Lung microvascular endothelial cell (primary cell): ENCODE measurements around the gene SEMA4C. TPM values are rescaled to one million over a fixed set of nuclear protein-coding genes. Genes with fewer than 3 reads are reported as not detected.

ENCODE experiments used
- DNase-seq, 2 donors: peaks; one replicate each; pipeline versions ENCODE4 v3.0.0 to v3.0.0-alpha.2; 2010; ENCODE audit warnings: low read depth in 2 of 2
- total RNA-seq: library from RNA; depleted of rRNA; stranded (reverse); fragments of >200 nt; gene quantifications from 2 replicates; pipeline ENCODE4 v1.2.1, GENCODE V29; 2014

The SEMA4C gene
- total RNA-seq, 1 donor from 2014 or later = 20.8 TPM

DNA sequence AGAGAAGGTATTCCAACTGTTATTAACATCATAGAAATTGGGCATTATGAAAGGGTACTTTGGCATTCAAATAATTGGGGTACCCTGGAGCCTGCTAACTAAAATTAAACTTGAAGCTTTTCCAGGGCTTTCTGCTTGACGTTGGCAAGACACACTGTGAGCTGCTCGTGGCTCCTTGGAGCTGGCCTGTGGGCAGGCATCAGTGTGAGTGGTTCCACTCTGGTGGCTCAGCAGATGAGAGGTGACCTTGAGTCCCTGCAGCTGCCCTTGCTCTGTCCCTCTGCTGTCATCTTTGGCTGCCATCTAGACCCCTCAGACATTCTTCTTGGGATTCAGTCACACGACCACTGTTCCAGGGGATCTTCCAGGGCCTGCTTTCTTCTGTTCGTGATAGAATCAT is 47.1 kb downstream of the SEMA4C start:
- no peak for DNase-seq

DNA sequence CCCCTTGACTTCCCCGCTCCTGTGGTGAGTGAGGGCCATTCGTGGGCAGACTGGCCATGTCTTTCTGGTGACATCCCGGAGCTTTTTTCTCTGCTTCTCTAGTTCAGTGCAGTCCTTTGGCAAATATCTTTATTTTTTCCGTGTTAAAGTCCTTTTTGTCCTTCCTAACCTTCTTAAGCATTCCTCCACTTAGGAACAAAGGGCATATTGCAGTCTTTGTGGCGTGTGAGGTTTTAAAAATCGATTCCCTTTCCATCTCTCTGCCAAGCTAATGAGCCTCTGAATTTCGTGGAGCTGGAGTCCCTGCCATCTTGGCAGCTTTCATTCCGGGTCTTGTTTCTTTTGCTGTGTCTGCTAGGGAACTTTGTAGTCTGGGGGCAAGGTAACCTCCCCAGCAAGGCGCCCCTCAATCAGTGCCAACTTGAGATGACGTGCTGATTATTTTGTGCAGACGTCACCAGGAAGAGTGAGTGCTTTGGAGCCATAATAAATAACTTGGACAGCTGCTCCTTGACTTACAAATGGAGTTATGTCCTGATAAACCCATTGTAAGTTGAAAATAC is 48.7 kb downstream of the SEMA4C start:
- no peak for DNase-seq

DNA sequence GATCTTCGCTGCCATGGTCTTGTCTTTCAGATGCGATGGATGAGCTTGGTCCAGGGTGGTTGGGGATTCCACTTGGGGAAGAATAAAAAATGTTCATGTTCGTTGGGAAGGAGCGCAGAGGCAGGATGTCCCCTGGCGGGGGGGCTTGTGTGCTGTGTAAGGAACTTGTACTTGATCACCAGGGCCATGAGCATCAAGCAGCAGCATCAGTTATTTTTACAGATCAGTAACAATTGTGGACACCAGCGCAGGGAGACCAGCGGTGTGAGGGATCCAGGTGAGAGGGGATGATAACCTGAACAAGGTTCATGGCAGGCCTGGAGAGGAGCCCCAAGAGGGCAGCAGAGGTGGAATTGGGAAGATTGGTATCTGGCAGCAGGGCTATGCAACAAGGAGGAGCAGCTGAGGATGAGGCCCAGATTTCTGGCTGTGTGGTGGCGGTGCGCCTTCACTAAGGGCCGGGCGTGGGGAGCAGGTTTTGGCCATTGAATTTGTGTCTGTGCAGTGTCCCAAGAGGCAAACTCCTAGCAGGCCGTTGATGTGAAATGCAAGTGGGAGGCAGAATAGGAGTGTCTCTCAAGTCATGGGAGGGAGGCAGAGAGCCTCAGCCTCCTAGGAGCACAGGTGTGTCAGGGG is 49.9 kb downstream of the SEMA4C start:
- no peak for DNase-seq

DNA sequence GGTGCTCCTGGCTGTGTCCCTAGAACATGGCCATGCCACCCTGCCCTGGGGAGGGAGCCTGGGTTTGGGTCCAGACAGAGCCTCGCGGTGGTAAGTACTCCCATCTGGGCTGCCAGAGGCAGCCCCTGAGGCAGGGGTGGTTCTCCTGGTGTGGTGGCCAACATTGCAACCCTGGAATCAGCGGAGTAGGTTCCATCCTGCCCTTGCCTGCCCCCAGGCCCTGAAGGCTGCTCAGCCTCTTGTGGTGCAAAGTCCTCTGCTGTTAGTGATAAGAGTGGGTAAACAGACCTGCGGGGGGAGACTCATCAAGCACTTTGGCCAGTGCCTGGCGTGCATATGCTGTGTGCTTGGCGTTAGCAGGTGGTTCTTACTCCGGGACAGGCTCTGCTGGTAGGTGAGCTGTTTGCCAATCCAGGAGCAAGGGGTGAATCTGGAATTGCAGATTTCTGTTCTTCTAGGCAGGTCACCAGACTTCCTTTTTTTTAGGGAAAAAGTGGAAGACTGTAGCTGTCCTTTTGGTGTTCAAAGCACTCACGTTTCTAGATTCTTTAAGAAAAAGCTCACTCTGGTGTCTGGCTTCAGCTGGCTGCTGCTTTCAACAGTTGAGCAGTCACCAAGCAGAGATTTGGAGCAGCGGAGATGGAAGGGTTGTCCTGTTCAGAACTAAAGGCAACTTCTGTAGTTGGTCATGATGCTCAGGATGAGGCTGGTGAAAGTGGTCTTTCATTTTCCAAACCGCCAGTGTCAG is 50.6 kb downstream of the SEMA4C start:
- DNase-seq = no peak

DNA sequence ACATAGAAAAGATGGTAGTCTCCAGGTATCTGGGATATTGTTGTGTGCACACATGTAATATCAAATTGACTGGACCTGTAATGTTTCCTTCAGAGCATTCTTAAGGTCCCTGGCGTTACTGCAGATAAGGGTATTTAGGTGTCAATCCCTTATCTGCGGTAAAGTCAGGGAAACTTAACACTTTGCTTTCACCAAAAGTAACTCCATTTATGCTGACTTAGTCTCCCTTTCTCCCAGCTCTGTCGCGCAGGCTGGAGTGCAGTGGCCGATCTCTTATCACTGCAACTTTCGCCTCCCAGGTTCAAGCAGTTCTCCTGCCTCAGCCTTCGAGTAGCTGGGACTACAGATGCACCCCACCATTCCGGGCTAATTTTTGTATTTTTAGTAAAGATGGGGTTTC is 52.0 kb downstream of the SEMA4C start:
- no peak for DNase-seq

DNA sequence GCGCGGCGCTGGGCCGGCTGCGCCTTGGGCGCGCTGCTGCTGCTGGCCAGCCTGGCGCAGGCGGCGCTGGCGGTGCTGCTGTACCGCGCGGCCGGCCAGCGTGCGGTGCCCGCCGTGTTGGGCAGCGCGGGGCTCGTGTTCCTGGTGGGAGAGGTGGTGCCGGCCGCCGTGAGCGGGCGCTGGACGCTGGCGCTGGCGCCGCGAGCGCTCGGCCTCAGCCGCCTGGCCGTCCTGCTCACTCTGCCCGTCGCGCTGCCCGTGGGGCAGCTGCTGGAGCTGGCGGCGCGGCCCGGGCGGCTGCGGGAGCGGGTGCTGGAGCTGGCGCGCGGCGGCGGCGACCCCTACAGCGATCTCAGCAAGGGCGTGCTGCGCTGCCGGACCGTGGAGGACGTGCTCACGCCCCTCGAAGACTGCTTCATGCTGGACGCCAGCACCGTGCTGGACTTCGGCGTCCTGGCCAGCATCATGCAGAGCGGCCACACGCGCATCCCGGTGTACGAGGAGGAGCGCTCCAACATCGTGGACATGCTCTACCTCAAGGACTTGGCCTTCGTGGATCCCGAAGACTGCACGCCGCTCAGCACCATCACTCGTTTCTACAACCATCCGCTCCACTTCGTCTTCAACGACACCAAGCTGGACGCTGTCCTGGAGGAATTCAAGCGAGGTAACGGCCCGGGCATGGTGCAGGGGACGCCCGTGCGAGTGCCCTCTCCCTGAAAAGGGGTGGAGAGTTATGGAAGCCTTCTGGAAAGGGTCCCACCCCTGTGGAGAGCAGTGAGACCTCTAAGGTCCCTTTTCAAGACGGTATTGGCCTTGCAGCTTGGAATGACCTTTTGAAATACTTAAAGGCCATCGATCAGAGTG is 52.8 kb downstream of the SEMA4C start:
- DNase-seq = peak; percentile 45 to 56

DNA sequence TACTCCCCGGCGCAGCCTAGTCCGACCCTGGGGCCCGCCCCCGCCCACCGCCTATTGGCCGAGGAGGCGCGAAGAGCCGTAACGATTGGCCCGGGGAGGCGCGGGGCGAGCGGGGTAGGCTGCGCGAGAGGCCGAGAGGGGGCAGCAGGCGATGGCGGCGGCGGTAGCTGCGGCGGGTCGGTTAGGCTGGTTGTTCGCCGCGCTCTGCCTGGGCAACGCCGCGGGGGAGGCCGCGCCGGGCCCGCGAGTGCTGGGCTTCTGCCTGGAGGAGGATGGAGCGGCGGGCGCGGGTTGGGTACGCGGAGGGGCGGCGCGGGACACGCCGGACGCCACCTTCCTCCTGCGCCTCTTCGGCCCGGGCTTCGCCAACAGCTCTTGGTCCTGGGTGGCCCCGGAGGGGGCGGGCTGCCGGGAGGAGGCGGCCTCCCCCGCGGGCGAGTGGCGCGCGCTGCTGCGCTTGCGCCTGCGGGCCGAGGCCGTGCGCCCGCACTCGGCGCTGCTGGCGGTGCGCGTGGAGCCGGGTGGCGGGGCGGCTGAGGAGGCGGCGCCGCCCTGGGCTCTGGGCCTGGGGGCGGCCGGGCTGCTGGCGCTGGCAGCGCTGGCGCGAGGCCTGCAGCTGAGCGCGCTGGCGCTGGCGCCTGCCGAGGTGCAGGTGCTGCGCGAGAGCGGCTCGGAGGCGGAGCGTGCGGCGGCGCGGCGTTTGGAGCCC is 53.6 kb downstream of the SEMA4C start, which contains the start of gene CNNM3:
TSS of gene CNNM3 (plus strand) at position 142 of the 709 bp plus-strand sequence. CDS start at position 152, 10 bp downstream.
- peak; percentile 95 to 96 for DNase-seq

DNA sequence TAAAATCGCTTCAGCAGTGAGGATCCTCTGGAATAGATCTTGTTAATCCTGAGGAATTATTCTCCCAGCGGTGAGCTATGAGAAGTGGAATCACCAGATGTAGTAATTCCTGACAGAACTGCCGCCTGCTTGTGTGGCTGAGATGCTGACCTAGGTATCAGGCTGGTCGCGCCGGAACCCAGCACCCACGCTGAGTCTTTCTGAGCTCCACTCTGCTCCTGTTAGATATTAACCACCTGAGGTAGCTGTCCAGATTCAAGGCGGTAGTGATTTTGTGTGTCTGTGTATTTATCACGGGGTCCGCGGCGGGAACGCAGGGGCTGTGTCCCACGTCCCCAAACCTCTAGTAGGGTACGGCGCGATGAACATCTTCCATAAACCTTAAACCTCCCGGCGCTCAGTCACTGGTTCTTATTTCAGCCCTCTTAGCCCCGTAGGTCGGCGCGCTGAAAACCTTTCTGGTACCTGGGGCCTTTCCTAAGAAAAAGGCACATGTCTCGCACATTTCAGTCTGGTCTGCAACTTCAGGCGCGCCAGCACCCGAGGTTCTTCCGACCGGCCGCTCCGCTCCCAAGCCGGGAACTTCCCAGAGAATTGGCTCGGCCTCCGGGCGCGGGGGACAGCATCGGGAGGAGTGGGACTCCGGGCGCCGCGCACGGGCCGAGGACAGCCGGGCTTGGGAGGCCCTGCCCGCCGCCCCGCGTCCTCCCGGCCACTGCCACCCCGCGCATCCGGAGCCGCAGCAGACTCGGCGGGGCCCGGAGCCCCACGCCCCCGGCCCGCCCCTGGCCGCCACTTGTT is 54.4 kb downstream of the SEMA4C start:
- no peak for DNase-seq

DNA sequence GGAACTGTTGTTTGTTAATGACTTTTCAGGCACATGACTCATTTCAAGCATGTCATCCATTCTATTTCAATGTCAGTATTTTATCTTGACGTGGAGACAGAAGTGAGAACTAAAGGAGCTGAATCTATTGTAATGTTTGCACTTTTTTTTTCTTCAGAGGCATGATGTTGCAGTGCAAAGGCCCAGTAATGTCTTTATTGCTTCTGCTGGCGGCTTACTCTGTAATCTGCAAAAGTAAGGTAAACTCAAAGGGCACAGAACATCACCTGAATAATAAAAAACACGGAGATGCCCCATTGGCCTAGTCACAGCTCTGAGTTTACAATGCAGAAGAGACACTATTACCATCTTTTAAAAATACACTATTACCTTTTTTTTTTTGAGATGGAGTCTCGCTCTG is 56.2 kb downstream of the SEMA4C start:
- no peak for DNase-seq

DNA sequence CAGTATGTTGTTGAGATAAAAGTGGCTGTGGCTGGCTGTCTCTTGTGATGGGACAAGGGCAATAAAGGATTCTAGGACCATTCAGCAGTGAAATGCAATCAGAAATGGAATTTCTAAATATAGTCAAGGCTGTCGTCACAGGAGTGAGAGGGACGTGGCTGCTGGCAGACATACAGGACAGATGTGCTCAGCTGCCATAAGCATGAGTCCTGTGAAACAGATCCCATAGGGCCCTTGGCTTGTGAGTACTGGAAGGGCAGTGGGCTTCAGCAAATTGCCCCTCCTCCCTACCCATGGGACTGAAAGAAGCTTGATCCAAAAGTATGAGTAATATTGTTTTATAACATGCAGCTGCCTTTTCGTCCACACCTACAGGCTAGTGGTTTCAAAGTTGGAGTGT is 58.0 kb downstream of the SEMA4C start:
- DNase-seq = no peak

DNA sequence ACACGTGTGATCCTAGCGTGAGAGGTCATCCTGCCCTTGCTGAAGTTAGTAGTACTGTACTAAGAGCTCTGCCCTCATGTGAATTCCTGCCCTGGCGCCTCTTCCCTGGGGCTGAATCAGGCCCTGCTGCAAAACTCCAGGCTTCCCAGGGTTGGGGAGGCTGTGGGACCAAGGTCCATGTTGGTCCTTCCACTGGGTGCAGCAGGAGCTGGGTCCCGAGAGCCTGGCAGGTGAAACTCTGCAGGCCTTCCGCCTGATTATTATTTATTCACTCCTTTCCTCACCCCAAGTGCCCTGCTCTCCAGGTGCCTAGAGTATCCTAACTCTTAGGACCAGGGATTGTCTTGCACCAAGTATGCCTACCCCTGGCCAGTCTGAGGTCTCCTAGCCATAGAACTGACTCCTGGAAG is 59.1 kb downstream of the SEMA4C start:
- DNase-seq = no peak

DNA sequence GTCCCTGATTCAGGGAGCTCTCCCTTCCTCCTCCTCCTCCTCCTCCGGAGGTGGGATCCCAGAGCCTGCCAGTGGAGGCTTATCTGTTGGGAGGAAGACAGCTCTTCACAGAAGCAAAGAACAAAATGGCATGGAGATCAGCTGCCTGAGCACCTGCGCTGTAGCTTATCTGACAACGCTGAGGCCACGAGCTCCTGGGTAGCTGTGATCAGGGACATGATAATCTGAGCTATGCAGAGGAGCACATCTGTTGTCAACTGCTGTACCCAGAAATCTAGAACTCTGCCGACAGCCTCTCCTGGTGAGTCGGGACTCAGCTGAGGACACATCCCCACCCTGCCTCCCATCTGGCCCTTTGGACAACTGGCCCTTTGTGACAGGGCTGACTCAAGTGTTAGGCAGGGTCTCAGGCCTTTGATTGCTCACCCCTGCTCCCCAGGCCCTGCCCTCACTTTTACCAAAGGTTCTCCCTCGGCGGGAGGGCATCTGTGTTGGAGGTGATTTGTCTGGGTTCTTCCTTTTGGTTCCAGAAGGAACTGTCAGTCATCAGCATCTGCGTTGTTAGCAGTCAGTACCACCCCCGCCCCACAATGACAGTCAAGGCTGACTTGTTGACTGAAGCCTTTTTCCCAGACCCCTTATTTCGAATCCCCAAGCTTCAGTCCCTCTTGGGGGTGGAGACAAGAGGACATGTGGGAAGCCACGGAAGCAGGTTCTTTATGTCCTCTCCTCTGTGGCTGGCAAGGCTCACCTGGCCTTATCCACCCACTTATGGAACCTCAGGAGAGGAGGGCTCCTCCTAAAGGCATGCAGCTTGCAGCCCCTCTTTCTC is 59.7 kb downstream of the SEMA4C start:
- DNase-seq = no peak

Other genes starting within 250 kb of the SEMA4C start
- gene KANSL3, start 231.8 kb downstream of the SEMA4C start, total RNA-seq = 16.3 and 21.6 TPM in 2 replicates
- gene FER1L5, start 227.3 kb downstream of the SEMA4C start, total RNA-seq = not detected in 2 replicates
- 12.4 and 22.2 TPM in 2 replicates for gene LMAN2L, start 130.0 kb downstream of the SEMA4C start, total RNA-seq
- gene CNNM4, start 109.2 kb downstream of the SEMA4C start, total RNA-seq = 1.1 and 1.6 TPM in 2 replicates
- 6.3 and 9.9 TPM in 2 replicates for gene CNNM3, start 53.8 kb downstream of the SEMA4C start, total RNA-seq
- 0.44 and 0.79 TPM in 2 replicates for gene ANKRD23, start 26.1 kb downstream of the SEMA4C start, total RNA-seq
- 5.9 and 6.3 TPM in 2 replicates for gene ANKRD39, start 12.1 kb downstream of the SEMA4C start, total RNA-seq
- gene FAM178B, start 116.5 kb upstream of the SEMA4C start, total RNA-seq = not detected in 2 replicates
- gene FAHD2B, start 224.8 kb upstream of the SEMA4C start, total RNA-seq = 2.8 and 4.4 TPM in 2 replicates
- 16.3 and 24.0 TPM in 2 replicates for gene ANKRD36, start 243.1 kb upstream of the SEMA4C start, total RNA-seq